Right forelimb (tissue), 1 donor: ENCODE results near the gene SEL1L3.

ENCODE experiments used
- DNase-seq: peaks from one replicate; pipeline ENCODE4 v3.0.0-alpha.2; 2018

The SEL1L3 gene

GRCh38 chr4:25845841-25846653 lies 16.7 kb downstream of the SEL1L3 start:
- DNase-seq, result no peak

DNA sequence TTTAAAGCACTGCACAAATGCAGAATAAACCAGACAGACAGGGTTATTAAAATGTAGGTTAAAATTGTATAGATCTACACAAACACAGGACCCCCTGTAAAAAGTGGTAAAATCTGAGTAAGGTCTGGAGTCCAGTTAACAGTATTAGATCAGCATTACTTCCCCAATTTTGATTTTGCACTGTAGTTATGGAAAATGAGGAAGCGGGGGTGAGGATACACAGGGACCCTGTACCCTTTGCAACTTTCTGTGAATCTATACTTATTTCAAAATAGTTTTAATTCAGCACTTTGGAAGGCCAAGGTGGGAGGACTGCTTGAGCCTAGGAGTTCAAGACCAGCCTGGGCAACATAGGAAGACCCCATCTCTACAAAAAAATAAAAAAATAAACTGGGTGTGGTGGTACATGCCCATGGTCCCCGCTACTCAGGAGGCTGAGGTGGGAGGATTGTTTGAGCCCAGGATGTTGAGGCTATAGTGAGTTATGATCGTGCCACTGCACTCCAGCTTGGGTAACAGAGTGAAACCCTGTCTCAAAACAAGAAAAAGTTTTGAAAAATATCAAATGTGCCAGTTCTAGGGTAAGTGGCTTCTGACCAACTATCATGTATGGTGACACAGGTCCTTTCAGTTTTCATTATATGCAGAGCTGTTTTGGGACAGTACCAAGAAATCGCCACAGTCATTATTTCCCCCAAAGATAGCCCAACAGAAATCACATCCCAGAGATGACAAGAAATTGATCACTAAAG lies 17.7 kb downstream of the SEL1L3 start:
- DNase-seq, result no peak

DNA sequence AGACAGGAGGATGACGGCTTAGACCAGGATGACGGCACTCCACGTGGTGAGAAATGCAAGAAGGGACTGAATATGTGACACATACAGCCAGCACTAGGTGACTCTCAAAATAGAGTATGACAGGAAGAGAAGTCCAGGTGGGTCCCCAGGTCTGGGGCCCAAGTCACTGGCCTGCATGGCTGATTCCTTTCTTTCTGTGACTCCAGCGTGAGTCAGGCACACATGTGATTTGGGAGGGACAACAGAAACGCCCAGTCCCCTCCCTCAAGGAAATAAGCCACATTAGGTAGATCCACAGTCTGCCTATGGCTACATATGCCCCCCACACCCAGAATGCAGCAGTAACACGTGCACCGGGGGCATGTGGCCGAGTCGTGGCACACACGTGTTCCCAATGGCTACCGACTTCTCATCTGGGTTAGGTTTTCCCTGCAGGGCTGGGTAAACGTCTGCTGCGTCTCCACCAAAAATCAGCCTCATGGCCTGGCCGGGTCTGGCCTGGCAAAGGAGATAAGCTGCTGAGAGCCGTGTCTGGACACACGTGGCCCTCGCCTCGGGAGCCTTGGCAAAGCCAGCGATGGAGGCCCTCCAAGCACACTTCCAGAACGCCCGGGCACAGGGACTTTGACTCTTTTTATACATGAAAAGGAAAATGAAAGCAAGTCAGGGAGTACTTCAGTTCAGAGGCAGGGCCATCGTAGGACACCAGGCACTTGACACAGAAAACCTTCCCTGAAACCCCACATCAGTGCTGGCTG lies 19.3 kb downstream of the SEL1L3 start:
- no peak for DNase-seq

DNA sequence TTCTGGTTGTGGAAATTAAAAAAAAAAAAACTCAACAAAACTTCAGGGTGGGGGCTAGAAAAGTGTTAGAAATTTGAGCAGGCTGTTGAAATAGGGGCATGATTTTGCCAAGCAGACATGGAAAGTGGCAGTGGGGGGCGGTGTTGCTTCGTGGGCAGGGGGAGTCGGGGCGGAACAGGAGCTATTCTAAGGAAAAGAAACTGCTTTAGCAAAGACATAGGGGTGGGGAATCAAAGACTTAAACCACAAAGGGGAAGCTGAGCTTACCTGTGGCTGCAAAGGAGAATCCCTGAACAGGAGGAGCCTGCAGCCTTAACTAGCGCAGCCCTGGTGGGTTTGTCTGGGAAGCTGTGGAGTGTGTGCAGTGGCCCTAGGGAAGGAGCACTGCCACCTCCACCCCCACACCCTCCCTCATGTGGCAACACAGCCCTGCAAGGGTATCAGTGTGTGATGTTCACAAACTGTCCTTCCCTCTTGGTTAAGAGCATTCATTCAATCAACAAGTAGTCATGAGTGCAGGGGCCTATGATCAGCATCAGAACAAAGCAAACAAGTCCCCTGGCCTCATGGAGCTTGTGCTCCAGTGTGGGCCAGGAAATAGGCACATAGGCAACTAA lies 20.5 kb downstream of the SEL1L3 start:
- DNase-seq, result no peak

DNA sequence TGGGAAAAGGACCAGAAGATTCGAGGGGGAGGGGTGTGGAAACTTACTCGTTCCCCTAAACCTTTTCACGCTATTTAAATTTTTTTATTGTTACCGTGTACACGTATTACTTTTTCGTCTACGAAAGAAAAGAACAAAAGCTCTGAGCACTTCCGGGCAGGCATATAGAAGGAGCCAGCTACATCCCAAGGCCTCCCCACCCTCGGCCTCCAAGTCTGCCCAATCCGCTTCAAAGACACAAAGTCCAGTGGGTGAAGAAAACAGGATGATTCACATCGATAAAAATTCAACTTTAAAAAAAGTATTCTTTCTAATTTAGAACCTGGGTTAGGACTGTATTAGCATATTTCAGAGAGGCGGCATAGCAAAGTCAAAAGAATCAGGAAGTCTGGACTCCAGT lies 23.1 kb downstream of the SEL1L3 start:
- no peak for DNase-seq

GRCh38 chr4:25839233-25839632 lies 23.6 kb downstream of the SEL1L3 start:
- no peak for DNase-seq

DNA sequence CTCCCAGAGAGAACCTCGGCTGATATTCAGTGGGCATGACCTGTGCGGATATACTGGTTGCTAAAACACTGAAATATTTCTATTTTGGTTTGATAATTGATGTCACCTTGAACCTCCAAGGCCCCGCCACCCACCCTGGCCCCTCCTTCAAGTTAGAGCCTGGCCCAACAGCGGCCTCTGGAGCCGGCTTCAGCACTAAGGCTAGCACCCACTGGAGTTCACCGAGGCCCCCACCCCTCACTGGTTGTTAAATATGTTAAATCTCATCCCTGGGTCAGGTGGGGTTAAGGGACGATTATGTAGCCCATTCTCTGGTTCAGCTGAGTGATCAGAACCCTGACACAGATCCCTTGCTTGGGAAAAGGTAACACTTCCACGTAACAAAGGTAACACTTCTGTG lies 24.3 kb downstream of the SEL1L3 start:
- DNase-seq, result no peak

- no peak for DNase-seq
Measured at GRCh38 chr4:25837107-25837506, 25.7 kb downstream of the SEL1L3 start.

GRCh38 chr4:25835384-25835783 lies 27.4 kb downstream of the SEL1L3 start:
- DNase-seq, result no peak

- DNase-seq, result no peak
Measured at GRCh38 chr4:25834411-25835107, 28.2 kb downstream of the SEL1L3 start.

DNA sequence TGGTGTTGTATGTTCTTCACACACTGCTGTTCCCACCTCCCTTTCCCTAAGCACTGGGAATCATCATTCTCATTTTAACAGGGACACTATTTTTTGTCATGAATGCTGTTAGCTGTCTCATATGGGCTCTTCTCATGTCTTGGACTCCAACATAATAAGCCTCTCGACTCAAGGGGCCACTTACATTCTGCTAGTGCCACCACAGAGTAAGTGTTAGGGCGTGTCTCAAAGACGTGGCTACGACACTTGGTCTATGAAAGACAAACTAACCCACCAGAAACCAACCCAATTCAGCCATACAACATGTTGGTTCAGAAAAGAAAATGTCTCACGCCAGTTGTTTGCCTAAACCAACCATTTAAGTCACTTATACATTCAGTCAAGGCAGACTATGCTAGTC lies 32.2 kb downstream of the SEL1L3 start:
- DNase-seq, result no peak

DNA sequence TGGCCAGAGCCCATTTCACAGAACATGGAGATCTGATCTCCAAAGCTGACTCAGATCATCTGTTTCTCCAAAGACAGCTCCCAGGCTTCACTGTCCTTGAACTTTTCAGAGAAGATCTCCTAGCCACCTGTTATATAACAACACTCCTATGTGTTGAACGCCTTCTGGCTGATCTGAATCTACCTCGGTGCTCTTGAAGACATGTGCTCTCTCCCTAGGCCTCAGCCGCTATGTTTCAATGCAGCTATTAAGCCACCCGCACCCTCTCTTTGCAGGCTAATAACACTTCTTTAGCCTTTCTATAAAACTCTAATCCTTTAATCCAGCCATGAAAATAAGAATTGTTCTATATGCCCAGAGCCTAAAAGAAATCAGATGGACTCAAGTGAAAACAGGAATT lies 34.9 kb downstream of the SEL1L3 start:
- DNase-seq, result no peak

GRCh38 chr4:25827373-25827772 lies 35.4 kb downstream of the SEL1L3 start:
- DNase-seq, result no peak

- no peak for DNase-seq
Measured at GRCh38 chr4:25826074-25826752, 36.6 kb downstream of the SEL1L3 start.

DNA sequence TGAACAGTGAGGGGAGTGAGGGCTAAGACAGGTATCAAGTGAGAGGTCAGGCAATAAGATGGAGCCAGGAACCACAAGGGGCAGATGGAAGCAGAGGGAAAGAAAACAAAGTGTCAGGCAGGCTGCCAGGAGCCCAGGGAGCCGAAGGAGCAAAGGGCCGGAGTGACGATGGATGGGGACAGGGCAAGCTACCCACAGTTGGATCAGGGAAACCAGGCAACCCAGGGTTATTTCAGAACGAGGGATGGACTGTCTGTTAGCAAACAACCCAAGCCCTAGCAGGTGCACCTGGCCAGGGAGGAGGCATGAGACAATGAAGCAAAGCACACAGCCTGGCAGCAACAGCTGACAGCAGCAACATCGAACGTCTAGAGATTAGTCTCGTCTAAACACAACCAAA lies 39.2 kb downstream of the SEL1L3 start:
- DNase-seq, result no peak

GRCh38 chr4:25821899-25822298 lies 40.9 kb downstream of the SEL1L3 start:
- no peak for DNase-seq

GRCh38 chr4:25821267-25821666 lies 41.5 kb downstream of the SEL1L3 start:
- DNase-seq, result no peak

- DNase-seq, result no peak
Measured at GRCh38 chr4:25818876-25819275, 43.9 kb downstream of the SEL1L3 start.

DNA sequence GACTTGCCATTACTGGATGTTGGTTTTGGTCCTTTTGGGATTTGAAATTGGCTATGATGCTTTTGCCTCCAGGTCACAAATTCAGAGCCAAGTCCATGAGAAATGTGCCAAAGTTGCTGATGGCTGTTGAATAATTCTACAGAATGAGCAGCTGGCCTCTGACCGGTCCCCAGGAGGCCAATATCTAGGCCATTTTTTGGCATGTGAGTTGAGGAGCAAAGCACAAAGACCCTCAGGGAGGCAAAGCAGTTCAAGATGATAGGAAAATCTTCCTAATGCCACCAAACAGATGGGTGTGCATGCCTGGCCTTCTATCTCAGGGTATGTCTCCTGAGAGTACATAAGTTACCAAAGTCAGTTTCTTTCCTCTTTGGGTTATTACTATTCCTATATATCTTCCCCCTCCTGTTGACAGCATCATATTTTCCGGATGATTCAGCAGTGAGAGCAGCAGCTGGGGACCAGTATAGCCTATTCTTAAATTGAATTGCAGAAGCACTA lies 44.4 kb downstream of the SEL1L3 start:
- DNase-seq, result no peak

- DNase-seq, result no peak
Measured at GRCh38 chr4:25817059-25817681, 45.6 kb downstream of the SEL1L3 start.

- DNase-seq, result no peak
Measured at GRCh38 chr4:25816591-25817058, 46.2 kb downstream of the SEL1L3 start.
